Muscle of back (tissue), 11 donors: ENCODE data around the gene INO80. TPM values are rescaled to one million over a fixed set of nuclear protein-coding genes. Genes with fewer than 3 reads are reported as not detected.

Source experiments
- DNase-seq, 3 donors: peaks; one replicate each; pipeline versions ENCODE4 v3.0.0 to v3.0.0-alpha.2; 2013
- polyA plus RNA-seq, 10 donors: library from polyadenylated mRNA; unstranded; fragments of 120-200 nt; gene quantifications; one replicate each; pipeline ENCODE4 v1.2.1, GENCODE V29; 2013; ENCODE audit not compliant: insufficient read length in 10 of 10

INO80 gene
- polyA plus RNA-seq, 10 donors = 11.9 to 19.0 (median 14.7) TPM

GRCh38 chr15:40952301-40952900 is 163.7 kb downstream of the INO80 start:
- no peak for DNase-seq

- DNase-seq = no peak
Measured at GRCh38 chr15:40951764-40952163, 164.3 kb downstream of the INO80 start.

- DNase-seq = no peak
Measured at GRCh38 chr15:40949756-40950207, 166.3 kb downstream of the INO80 start.

- DNase-seq = no peak
Measured at GRCh38 chr15:40948706-40949473, 167.2 kb downstream of the INO80 start.

GRCh38 chr15:40944510-40945296 is 171.4 kb downstream of the INO80 start:
- no peak for DNase-seq

- DNase-seq = no peak
Measured at GRCh38 chr15:40943764-40944365, 172.2 kb downstream of the INO80 start.

GRCh38 chr15:40942878-40943277 is 173.2 kb downstream of the INO80 start:
- DNase-seq = no peak

GRCh38 chr15:40942337-40942854 is 173.7 kb downstream of the INO80 start:
- DNase-seq = peak in 1 of 3 donors; percentile 42

GRCh38 chr15:40941528-40942336 is 174.3 kb downstream of the INO80 start:
- peak; percentile 73 to 88 (median 84) for DNase-seq

GRCh38 chr15:40941068-40941527 is 175.0 kb downstream of the INO80 start:
- peak in 1 of 3 donors; percentile 58 for DNase-seq

- peak in 1 of 3 donors; percentile 61 for DNase-seq
Measured at GRCh38 chr15:40940296-40940801, 175.7 kb downstream of the INO80 start.

- no peak for DNase-seq
Measured at GRCh38 chr15:40938536-40938870, 177.6 kb downstream of the INO80 start.

- DNase-seq = no peak
Measured at GRCh38 chr15:40937762-40938535, 178.1 kb downstream of the INO80 start.

- DNase-seq = peak in 1 of 3 donors; percentile 44
Measured at GRCh38 chr15:40936709-40937666, 179.1 kb downstream of the INO80 start.

- DNase-seq = no peak
Measured at GRCh38 chr15:40936234-40936708, 179.8 kb downstream of the INO80 start.

- DNase-seq = no peak
Measured at GRCh38 chr15:40934457-40934856, 181.6 kb downstream of the INO80 start.

- DNase-seq = no peak
Measured at GRCh38 chr15:40933517-40933902, 182.6 kb downstream of the INO80 start.
